Activated T-cell treated with anti-CD3 and anti-CD28 coated beads, Interleukin-2, amount 50 U/mL, for 1 hour (primary cell): Measurements from ENCODE around the gene PCDHGA4.
"Not testable (repeated sequence)": the region's sequence is repeated elsewhere in the genome, so short reads cannot be mapped to it uniquely, and the experiment has no call there.

Experiments
- DNase-seq: peaks from one replicate; pipeline ENCODE4 v3.0.0-alpha.2; 2020

PCDHGA4 gene

GRCh38 chr5:141384471-141385267, 29.8 kb downstream of the PCDHGA4 start:
- no peak for DNase-seq

GRCh38 chr5:141387557-141388311, 32.9 kb downstream of the PCDHGA4 start, which contains the start of gene PCDHGB4:
PCDHGB4 (plus strand) TSS chr5:141387698; CDS start chr5:141387885, 187 bp downstream.
- not testable (repeated sequence) for DNase-seq

GRCh38 chr5:141388661-141389060, 33.8 kb downstream of the PCDHGA4 start:
- no peak for DNase-seq

- no peak for DNase-seq
Observed at GRCh38 chr5:141389153-141390042, 34.6 kb downstream of the PCDHGA4 start.

- no peak for DNase-seq
Observed at GRCh38 chr5:141392429-141393198, 37.8 kb downstream of the PCDHGA4 start, which contains the start of gene PCDHGA8. PCDHGA8 (plus strand) TSS chr5:141392633; CDS start chr5:141392814, 181 bp downstream.

- DNase-seq, result no peak
Observed at GRCh38 chr5:141393267-141393666, 38.4 kb downstream of the PCDHGA4 start.

- DNase-seq, result not testable (repeated sequence)
Observed at GRCh38 chr5:141394401-141395187, 39.8 kb downstream of the PCDHGA4 start.

- DNase-seq, result peak; percentile 42
Observed at GRCh38 chr5:141397756-141398551, 43.1 kb downstream of the PCDHGA4 start, which contains the start of gene PCDHGB5. PCDHGB5 (plus strand) TSS chr5:141397947; CDS start chr5:141398128, 181 bp downstream.

- DNase-seq, result no peak
Observed at GRCh38 chr5:141398608-141399007, 43.8 kb downstream of the PCDHGA4 start.

GRCh38 chr5:141399555-141400258, 44.9 kb downstream of the PCDHGA4 start:
- no peak for DNase-seq

- DNase-seq, result no peak
Observed at GRCh38 chr5:141402553-141403243, 47.9 kb downstream of the PCDHGA4 start, which contains the start of gene PCDHGA9. PCDHGA9 (plus strand) TSS chr5:141402778; CDS start chr5:141402953, 175 bp downstream.

- DNase-seq, result no peak
Observed at GRCh38 chr5:141403387-141403786, 48.6 kb downstream of the PCDHGA4 start.
